HT1080 (cell line): ENCODE data around the gene SYTL5. TPM values are rescaled to one million over a fixed set of nuclear protein-coding genes. Genes with fewer than 3 reads are reported as not detected.
"Not testable (repeated sequence)": the region's sequence is repeated elsewhere in the genome, so short reads cannot be mapped to it uniquely, and the experiment has no call there.

ENCODE experiments used
- DNase-seq: peaks from one replicate; pipeline ENCODE4 v3.0.0-alpha.2; 2015; ENCODE audit warnings: low read depth
- polyA plus RNA-seq, 2 experiments: library from polyadenylated mRNA; depleted of rRNA; stranded (reverse); fragments of >200 nt; gene quantifications; 2 replicates each; pipeline ENCODE4 v1.2.3, GENCODE V29; 2015
- total RNA-seq: library from RNA; depleted of rRNA; stranded (reverse); fragments of >200 nt; shearing (Covaris generic); gene quantifications from 2 replicates; pipeline ENCODE4 v1.2.3, GENCODE V29; 2014; rRNA removed

The SYTL5 gene
- total RNA-seq: 1.3 and 1.9 TPM in 2 replicates
- 0.09 and 0.19 TPM in 2 replicates for polyA plus RNA-seq (2015; cell fraction: cytosol; rRNA removed)
- polyA plus RNA-seq (2015; cell fraction: nucleus; rRNA removed): 0.17 and 0.24 TPM in 2 replicates

DNA sequence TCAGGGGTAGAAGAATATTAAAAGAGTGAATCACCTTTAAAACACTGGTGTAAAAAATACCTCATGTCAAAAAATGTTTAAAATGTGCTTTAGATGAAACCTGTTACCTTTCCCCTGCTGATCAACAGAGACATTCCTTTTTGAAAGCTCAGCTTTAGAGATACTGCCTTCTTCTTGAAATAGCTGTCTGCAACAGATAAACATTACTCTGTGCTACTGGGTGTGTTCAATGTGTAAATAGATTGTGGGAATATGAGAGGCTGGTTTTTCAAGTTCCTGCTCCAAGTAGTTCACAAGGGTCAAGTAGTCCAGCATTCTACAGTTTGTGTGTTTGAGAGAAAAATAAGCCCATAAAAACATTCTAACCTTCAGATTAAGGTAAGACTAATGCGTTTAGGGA lies at the start of gene SYTL5:
TSS of gene SYTL5 (plus strand) at position 263 of the 400 bp plus-strand sequence. CDS start 27,337 bp downstream, outside the sequence.
- no peak for DNase-seq

- no peak for DNase-seq
These were observed 47.7 kb upstream of the SYTL5 start for GRCh38 chrX:37958525-37959211.

GRCh38 chrX:37959212-37960021 lies 46.9 kb upstream of the SYTL5 start:
- no peak for DNase-seq

DNA sequence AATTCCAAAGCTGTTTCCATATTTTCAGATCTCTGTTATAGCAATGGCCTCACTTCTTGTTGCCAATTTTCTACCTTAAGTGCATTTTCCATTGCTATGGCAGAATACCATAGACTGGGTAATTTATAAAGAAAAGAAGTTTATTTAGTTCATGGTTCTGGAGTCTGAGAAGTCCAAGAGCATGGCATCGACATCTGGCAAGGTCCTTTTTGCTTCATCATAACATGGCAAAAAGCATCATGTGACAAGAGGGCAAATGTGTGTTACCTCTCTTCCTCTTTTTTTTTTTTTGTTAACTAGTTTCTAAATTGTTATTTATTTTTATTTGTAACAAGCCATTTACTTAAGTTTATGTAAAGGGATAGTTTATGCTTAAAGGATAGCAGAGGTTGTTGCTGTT lies 45.2 kb upstream of the SYTL5 start:
- no peak for DNase-seq

DNA sequence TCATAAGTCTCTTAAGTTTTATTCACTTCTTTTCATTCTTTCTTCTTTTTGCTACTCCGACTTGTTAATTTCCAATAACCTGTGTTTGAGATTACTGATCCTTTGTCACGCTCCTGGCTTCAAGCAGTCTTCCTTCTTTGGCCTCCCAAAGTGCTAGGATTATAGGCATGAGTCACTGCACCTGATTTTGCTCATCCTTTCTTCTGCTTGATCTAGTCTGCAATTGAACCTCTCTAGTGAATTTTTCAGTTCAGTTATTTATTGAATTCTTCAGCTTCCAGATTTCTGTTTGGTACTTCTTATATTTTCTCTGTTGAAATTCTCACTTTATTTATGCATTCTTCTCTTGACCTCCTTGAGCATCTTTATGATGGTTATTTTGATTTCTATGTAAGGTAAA lies 38.6 kb upstream of the SYTL5 start:
- DNase-seq: no peak

DNA sequence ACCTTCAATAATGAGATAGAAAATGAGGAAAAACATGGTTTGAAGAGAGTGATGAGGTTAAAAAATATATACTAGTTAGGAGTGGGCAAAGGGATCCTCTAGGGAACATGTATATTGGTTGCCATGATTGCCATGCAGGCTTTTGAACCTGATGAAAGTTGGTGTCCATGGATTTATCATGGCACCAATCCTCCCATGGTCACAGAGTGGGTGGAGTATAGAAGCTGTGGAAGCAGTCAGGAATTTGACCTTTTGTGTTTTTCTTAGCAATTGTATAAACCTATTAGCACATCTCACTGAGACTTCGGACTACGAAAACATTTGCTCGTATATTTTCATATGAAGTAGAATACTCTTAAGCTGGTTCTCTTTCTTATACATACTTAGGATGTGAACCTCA lies 30.9 kb upstream of the SYTL5 start:
- no peak for DNase-seq

- no peak for DNase-seq
These were observed 30.2 kb upstream of the SYTL5 start for GRCh38 chrX:37976153-37976552.

GRCh38 chrX:37984880-37985279 lies 21.5 kb upstream of the SYTL5 start:
- no peak for DNase-seq

DNA sequence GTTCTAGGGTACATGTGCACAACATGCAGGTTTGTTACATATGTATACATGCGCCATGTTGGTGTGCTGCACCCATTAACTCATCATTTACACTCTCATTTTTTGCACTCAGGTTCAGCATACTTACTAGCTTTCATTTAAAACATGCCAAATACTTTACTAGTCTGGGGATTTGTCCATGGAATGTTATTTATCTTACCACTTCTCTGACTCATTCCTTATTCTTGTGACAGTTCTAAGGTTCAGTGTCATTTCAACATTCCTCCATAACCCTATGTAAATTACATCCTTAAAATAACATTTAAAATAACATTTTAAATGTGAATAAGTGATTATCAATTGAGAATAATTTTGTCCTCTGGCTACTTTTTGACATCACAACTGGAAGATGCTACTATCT lies 19.5 kb upstream of the SYTL5 start:
- DNase-seq: peak; percentile 26

GRCh38 chrX:37989304-37989703 lies 17.0 kb upstream of the SYTL5 start:
- DNase-seq: no peak

DNA sequence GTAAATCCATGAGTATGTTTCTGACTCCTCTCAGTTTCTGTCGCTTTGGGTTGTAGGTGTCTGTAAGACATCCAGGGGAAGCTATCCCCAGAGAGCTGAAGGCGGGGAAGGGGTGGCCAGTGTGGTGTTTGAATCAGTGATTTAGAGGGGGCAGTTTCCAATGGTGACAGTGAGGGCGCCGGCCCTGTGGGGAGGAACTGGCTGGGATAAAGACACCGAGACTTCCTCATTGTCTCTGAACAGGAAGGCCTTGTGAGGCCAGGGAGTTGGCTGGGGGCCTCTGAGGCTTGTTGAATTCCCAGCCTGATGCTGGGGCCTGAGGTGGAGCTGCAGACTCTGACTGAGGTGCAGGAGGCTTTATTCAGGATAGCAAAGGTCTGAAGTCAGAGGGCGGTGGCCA lies 15.1 kb upstream of the SYTL5 start:
- DNase-seq: not testable (repeated sequence)

GRCh38 chrX:37993176-37993575 lies 13.2 kb upstream of the SYTL5 start:
- DNase-seq: no peak

DNA sequence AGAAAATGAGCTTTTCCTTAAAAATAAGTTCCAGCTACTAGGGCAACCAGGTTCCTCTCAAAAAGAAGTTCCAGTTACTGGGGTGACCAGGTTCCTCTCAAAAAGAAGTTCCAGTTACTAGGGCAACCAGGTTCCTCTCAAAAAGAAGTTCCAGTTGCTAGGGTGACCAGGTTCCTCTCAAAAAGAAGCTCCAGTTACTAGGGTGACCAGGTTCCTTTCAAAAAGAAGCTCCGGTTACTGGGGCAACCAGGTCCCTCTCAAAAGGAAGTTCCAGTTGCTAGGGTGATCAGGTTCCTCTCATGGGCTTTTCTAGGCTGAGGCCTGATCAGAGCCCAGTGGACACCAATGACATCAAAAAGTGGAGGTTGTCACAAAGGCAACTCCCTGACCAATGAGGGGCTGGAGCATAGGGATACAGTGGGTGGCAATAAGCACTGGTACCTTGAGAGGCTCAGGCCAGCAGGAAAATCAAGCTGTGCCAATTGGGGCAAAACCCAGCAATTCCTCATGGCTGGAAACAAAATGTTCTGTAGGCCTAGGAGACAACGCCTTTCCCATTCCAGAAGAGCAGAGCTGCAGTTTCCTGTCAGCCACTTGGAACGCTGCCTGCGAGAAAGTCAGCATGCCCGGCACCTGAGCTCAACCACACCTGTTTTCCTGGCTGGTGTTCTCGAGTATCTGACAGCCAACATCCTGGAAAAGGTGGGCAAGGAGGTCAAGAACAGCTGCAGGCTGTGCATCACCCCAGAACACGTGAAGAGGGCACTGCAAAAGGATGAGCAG lies 12.3 kb upstream of the SYTL5 start:
- peak; percentile 33 for DNase-seq

DNA sequence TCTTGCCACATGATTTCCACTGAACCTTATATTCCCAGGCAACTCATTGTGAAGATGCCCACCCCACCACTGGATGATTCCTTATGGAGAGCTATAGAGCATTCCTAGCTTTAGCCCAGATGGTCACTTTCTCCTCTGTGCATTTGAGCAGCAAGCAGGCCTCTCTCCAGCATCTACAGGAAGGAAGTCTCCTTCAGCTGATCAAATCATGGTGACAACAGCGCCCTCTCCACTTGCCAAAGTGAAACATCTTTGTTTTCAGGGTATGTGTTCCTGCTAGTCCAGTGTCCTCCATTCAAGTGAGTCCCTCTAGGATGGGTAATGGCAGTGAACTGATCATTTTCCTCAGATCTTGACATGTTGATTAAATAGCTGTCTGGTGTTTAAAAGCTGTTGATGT lies 10.9 kb upstream of the SYTL5 start:
- DNase-seq: no peak

GRCh38 chrX:37997096-37997495 lies 9.3 kb upstream of the SYTL5 start:
- DNase-seq: no peak

DNA sequence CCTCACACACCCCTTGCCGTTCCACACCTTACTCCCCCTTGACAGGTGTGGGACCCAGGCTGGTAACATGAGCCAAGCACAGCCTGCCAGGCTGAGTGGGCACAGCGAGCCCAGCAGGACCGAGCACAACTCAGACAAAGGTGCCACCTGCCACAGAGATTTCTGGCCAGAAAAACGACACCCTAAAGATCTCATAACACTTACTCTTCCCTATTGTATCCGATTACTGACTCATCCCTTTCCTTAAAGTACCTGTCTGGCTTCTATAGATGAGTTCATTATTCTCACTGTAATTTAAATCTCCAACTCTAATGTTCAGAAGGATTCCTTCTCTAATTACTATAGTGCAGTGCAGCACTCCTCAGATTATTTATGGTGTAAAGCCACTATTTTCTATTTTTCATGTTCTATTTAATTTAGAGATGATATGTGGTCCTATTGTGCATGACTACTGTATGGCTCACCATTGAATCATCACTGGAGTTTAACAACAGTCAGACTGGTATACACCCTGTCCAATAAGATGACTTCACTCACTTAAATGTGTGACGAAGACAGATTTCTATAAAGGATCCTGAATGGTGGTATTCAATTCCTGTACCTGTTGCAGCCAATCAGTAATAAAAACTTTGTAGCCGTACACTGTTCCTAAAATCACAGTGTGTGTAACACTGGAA lies 7.6 kb upstream of the SYTL5 start:
- peak; percentile 77 for DNase-seq

DNA sequence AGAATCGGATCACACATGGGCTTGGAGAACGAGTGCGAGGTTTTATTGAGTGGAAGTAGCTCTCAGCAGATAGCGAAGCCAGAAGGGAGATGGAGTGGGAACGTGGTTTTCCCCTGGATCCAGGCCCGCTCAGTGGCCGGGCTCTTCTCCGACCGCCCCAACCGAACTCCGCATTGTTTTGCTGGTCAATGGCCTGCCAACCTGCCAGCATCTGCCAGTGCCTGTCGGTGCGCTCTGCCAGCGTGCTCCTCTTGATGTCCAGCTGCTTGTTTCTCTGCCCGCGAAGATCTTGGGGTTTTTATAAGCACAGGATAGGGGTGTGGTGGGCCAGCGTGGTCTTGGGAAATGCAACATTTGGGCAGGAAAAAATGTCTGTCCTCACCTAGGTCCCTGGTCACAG lies 5.6 kb upstream of the SYTL5 start:
- no peak for DNase-seq

DNA sequence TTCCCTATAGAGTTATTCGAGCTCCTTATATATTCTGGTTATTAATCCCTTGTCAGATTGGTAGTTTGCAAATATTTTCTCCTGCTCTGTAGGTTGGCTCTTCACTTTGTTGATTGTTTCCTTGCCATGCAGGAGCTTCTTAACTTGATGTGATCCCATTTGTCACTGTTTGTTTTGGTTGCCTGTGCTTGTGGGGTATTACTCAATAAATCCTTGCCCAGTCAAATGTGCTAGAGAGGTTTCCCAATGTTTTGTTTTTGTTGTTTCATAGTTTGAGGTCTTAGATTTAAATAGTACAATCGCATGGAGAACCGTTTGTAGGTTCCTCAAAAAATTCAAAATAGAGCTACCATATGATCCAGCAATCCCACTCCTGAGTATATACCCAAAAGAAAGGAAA lies 2.3 kb upstream of the SYTL5 start:
- DNase-seq: no peak

GRCh38 chrX:38006778-38007177 lies 425 bp downstream of the SYTL5 start:
- DNase-seq: no peak

DNA sequence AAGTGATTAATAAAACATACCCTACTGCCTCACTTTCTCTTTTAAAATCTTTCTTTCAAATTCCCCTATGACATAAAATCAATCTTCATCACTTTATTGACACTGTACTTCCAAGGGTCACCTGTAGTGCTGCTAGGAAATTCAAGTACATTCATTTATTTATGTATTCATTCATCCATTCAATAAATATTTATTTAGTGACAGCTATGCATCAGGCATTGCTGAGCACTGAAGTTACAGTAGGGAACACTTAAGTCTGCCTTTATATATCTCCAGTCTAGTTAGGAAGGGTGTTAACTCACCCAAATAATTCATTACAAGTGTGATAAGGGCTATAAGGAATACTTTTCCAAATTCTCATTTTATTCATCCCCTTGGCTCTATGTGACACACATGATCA lies 2.3 kb downstream of the SYTL5 start:
- no peak for DNase-seq

- no peak for DNase-seq
These were observed 3.3 kb downstream of the SYTL5 start for GRCh38 chrX:38009641-38010040.
